HCEC 1CT (cell line): ENCODE data around the gene MCCC1.
"Not testable (repeated sequence)": the region's sequence is repeated elsewhere in the genome, so short reads cannot be mapped to it uniquely, and the experiment has no call there.

Experiments
- DNase-seq: peaks from one replicate; pipeline ENCODE4 v3.0.0-alpha.2; 2017

The MCCC1 gene

GRCh38 chr3:183101040-183101439 lies 1.7 kb upstream of the MCCC1 start:
- not testable (repeated sequence) for DNase-seq

- DNase-seq = peak; percentile 7
Measured at GRCh38 chr3:183100376-183100775, 1.1 kb upstream of the MCCC1 start.

GRCh38 chr3:183099838-183100204 lies 525 bp upstream of the MCCC1 start:
- no peak for DNase-seq

DNA sequence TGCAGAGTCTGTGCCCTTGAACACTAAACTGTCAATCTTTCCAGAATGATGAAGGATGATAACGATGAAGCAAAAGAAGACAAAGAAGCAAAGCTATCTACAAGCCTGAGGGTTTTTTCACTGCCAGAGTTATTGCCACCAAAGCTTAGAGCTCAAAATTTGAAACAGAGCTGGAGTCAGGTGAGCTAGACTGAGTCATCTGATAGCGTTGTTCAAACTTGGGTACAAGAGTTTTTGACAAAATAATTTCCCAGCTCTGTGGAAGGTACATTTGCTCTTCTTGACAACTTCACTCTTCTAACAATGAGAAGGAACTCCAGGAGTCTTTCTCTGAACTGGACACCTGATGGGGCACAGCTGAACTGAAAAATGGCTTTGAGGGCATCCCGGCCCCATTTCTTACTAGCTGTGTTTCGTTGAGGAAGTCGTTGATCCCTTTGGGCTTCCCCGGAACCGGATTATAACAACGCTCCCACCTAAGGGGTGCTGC lies 715 bp downstream of the MCCC1 start:
- DNase-seq = no peak

DNA sequence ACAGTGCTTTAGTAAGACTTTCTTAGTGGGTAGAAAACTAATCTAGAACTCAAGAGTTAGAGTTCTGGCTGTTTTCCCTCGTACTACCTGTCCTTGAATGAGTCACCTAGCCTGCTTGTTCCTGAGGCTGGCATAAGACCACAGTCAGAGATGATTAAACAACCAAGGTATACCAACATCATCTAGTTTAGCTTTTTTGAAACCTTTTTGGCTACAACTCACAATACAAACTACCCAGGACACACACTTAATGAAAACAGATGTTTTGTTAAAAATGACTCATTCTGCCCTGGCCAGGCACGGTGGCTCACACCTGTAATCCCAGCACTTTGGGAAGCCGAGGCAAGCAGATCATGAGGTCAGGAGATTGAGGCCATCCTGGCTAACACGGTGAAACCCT lies 4.6 kb downstream of the MCCC1 start:
- no peak for DNase-seq

GRCh38 chr3:183092256-183092655 lies 7.0 kb downstream of the MCCC1 start:
- DNase-seq = no peak

- DNase-seq = no peak
Measured at GRCh38 chr3:183087184-183087583, 12.1 kb downstream of the MCCC1 start.

GRCh38 chr3:183085634-183086390 lies 13.5 kb downstream of the MCCC1 start:
- DNase-seq = peak; percentile 19

GRCh38 chr3:183082355-183082915 lies 16.9 kb downstream of the MCCC1 start:
- no peak for DNase-seq

DNA sequence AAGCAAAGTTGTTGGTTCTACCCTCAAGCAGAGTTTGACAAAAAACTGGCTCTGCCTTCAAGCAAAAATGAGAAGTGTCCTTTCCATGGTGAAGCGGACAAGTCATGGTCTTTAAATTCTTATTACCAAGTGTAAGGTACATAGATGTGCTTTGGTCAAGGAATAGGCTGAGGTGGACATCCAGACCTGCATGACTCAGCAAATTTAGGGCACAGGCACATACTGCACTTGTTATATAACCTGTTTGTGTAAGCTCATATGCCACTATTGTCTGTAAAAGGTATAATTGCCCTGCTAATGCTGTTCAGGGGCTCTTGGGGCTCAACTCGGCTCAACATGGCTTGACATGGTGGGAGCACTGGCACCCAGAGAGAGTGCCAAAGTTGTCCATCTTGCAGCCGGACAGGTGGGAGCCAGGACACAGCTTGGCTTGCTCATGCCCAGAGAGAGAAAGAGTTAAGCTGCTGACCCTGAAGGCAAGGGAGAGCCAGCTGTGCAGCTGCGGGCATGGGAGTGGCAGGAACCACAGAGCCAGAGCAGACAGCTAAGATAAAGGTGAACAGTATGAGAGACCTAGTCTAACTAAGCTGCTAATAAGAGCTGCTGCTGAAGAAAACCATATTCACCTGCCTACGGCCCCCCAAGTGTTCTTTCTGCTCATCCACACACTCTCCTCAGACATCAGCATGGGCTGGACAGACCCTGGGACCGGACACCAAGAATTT lies 17.7 kb downstream of the MCCC1 start:
- no peak for DNase-seq

GRCh38 chr3:183080628-183081027 lies 18.7 kb downstream of the MCCC1 start:
- no peak for DNase-seq

DNA sequence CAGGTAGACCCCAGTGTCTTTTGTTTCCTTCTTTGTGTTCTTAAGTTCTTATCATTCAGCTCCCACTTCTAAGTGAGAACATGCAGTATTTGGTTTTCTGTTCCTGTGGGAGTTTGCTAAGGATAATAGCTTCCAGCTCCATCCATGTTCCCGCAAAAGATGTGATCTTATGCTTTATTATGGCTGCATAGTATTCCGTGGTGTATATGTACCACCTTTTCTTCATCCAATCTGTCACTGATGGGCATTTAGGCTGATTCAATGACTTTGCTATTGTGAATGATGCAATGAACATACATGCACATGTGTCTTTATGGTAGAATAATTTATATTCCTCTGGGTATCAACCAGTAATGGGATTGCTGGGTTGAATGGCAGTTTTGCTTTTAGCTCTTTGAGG lies 24.4 kb downstream of the MCCC1 start:
- no peak for DNase-seq

- DNase-seq = no peak
Measured at GRCh38 chr3:183074261-183074660, 25.0 kb downstream of the MCCC1 start.

DNA sequence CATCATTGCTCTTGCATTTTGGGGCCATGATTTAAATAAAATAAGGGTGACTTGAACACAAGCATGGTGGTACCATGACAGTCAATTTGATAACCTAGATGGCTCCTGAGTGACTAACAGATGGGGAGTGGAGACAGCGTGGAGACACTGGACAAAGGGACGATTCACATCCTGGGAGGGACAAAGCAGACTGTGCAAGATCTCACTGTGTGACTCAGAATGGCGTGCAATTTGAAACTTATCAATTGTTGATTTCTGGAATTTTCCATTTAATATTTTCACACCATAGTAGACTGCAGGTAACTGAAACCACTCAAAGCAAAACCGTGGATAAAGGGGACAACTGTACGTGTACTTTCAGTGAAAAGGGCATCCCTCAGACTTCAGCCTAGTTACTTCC lies 25.5 kb downstream of the MCCC1 start:
- DNase-seq = peak; percentile 37

DNA sequence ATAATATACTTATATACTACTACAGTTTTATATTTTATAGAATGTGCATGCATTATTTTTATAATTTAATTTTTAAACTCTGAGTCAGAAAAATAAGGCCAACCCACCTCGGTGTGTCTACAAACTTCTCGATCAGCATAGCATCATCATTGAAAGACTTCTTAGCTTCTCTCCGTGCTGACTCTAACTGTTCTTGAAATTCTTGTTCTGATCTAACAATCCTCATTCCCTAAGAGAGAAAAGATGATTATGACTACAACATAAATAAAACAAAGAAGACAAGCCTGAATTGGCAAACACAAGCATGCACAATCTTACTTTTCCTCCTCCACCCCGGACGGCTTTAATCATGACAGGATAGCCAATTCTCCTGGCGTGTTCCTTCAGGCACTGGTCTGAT lies 28.4 kb downstream of the MCCC1 start:
- no peak for DNase-seq

GRCh38 chr3:183069086-183069485 lies 30.2 kb downstream of the MCCC1 start:
- DNase-seq = no peak

- DNase-seq = not testable (repeated sequence)
Measured at GRCh38 chr3:183066891-183067290, 32.4 kb downstream of the MCCC1 start.

DNA sequence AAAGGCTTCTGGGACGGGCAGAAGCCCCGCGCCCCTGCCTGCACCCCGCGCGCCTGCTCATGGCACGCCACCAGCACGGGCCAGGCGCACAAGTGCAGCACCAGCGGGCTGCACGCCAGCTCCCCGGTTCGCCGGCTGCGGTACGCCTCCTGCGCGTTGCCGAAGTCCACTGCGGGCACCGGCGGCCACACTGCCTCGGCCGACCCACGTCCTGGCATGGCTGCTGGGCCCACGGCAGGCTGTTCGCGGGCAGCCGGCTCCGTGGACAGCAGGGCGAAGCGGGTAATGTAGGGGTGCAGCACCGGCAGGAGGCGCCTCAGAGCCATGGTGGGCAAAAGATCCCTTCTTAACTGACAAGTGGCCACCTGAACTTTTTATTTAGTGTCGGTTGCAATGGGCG lies 34.8 kb downstream of the MCCC1 start:
- DNase-seq = no peak

DNA sequence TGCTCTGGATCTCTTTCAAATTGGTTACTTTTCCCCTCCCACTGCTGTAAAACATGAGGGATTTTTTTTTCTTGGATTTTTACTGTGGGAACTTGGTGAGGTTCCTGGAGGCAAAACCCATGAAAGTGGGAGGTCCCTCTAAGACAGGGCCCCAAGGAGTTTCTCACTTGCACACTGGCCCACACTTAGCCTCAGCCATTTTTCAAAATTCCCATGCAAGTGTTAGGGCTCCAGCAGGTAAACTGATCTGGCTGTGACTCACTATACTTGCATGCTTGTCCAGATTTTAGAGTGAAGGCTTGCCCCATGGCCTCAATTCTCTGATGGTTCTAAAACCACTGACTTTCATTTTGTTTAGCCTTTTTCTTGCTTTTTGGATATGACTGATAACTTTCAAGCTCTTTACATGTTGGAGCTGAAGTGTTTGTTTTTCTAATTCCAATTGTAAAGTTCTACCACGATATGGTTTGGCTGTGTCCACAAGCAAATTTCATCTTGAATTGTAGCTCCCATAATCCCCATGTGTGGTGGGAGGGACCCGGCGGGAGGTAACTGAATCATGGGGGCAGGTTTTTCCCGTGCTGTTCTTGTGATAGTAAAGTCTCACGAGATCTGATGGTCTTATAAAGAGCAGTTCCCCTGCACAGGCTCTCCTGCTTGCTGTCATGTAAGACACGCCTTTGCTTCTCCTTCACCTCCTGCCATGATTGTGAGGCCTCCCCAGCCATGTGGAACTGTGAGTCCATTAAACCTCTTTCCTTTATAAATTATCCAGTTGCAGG lies 37.7 kb downstream of the MCCC1 start:
- peak; percentile 5 for DNase-seq

- DNase-seq = no peak
Measured at GRCh38 chr3:183058351-183058750, 40.9 kb downstream of the MCCC1 start.

DNA sequence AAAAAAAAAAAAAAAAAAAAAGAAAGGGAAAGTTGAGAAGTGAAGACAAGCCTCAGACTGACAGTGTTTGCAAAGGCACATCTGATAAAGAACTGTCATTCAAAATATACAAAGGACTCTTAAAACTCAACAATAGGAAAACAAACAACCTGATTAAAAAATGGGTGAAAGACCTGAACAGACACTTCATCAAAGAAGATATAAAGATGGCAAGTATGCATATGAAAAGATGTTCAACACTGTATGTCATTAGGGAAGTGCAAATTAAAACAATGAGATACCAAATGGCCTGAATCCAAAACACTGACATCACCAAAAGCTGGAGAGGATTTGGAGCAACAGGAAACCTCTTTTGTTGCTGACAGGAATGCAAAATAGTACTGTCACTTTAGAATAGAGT lies 48.6 kb downstream of the MCCC1 start:
- no peak for DNase-seq

GRCh38 chr3:183046883-183047282 lies 52.4 kb downstream of the MCCC1 start:
- DNase-seq = no peak

- no peak for DNase-seq
Measured at GRCh38 chr3:183044547-183045229, 54.6 kb downstream of the MCCC1 start.
